Fibroblast of upper back skin (primary cell): ENCODE data around the gene LOXL3.
A peak's percentile ranks its signal among the peaks of the same experiment; 100 is the strongest.

ENCODE experiments used
- DNase-seq: peaks from one replicate; pipeline ENCODE4 v3.0.0-alpha.2; 2013

LOXL3 gene

GRCh38 chr2:74548900-74549826, 4.6 kb downstream of the LOXL3 start:
- DNase-seq: peak; percentile 41

- DNase-seq: no peak
Measured at GRCh38 chr2:74548285-74548899, 5.3 kb downstream of the LOXL3 start.

- DNase-seq: no peak
Measured at GRCh38 chr2:74546004-74546403, 7.7 kb downstream of the LOXL3 start.

GRCh38 chr2:74544634-74545033, 9.1 kb downstream of the LOXL3 start:
- no peak for DNase-seq

- no peak for DNase-seq
Measured at GRCh38 chr2:74542978-74543377, 10.8 kb downstream of the LOXL3 start.

GRCh38 chr2:74540291-74540690, 13.5 kb downstream of the LOXL3 start:
- DNase-seq: no peak

- DNase-seq: no peak
Measured at GRCh38 chr2:74538881-74539339, 14.8 kb downstream of the LOXL3 start.

- DNase-seq: no peak
Measured at GRCh38 chr2:74537140-74537539, 16.6 kb downstream of the LOXL3 start.

- DNase-seq: no peak
Measured at GRCh38 chr2:74536166-74536950, 17.4 kb downstream of the LOXL3 start.

GRCh38 chr2:74535440-74535965, 18.2 kb downstream of the LOXL3 start:
- no peak for DNase-seq

GRCh38 chr2:74534411-74534810, 19.3 kb downstream of the LOXL3 start:
- no peak for DNase-seq

GRCh38 chr2:74533464-74533863, 20.3 kb downstream of the LOXL3 start:
- DNase-seq: no peak

- peak; percentile 52 for DNase-seq
Measured at GRCh38 chr2:74532222-74532621, 21.5 kb downstream of the LOXL3 start.

- DNase-seq: no peak
Measured at GRCh38 chr2:74531666-74532065, 22.1 kb downstream of the LOXL3 start.

- DNase-seq: no peak
Measured at GRCh38 chr2:74530239-74531187, 23.2 kb downstream of the LOXL3 start.

- peak; percentile 99 for DNase-seq
Measured at GRCh38 chr2:74529357-74530238, 24.1 kb downstream of the LOXL3 start, which contains the start of the genes AUP1 and HTRA2. Gene AUP1 (minus strand): TSS chr2:74529706. CDS start chr2:74529629, 77 bp downstream. Gene HTRA2 (plus strand): TSS chr2:74529933. CDS start chr2:74530007, 74 bp downstream.

GRCh38 chr2:74528600-74529356, 25.0 kb downstream of the LOXL3 start:
- DNase-seq: no peak

- DNase-seq: no peak
Measured at GRCh38 chr2:74527741-74528140, 26.0 kb downstream of the LOXL3 start.

- DNase-seq: no peak
Measured at GRCh38 chr2:74526649-74527230, 27.0 kb downstream of the LOXL3 start.
